GM12878 (cell line): ENCODE data around the gene CNN1. TPM values are rescaled to one million over a fixed set of nuclear protein-coding genes. Genes with fewer than 3 reads are reported as not detected.

Experiments used
- BMI1 ChIP-seq: fragments of 450-650 bp; IDR thresholded peaks from 2 replicates; pipeline ENCODE4 v1.6.1; 2016; ENCODE audit warnings: mild to moderate bottlenecking, moderate library complexity, borderline replicate concordance
- CBFB ChIP-seq: IDR thresholded peaks from 2 replicates; pipeline ENCODE4 v1.6.1; 2016; ENCODE audit warnings: antibody characterized with exemption, low read depth
- CBX3 ChIP-seq: fragments of 200-600 bp; sonication (generic); IDR thresholded peaks from 2 replicates; pipeline ENCODE4 v1.6.1; 2016; ENCODE audit warnings: low read depth, borderline replicate concordance
- FOXM1 ChIP-seq: IDR thresholded peaks from 2 replicates; pipeline ENCODE4 v1.6.1; 2012; ENCODE audit warnings: low read depth, mild to moderate bottlenecking, inconsistent platforms, low read length, moderate library complexity
- KAT2A ChIP-seq: conservative IDR thresholded peaks from 2 replicates; pipeline ENCODE4 v1.6.1; 2011; ENCODE audit warnings: low read depth, low read length; ENCODE audit not compliant: control insufficient read depth
- NRF1 ChIP-seq: conservative IDR thresholded peaks from 2 replicates; pipeline ENCODE4 v1.6.1; 2011; ENCODE audit warnings: mild to moderate bottlenecking, low read depth, low read length, improper control_type of control experiment
- SREBF2 ChIP-seq: IDR thresholded peaks from 2 replicates; pipeline ENCODE4 v1.6.1; 2012; ENCODE audit warnings: mild to moderate bottlenecking, low read length
- YBX1 ChIP-seq: fragments of 450-650 bp; IDR thresholded peaks from 2 replicates; pipeline ENCODE4 v1.6.1; 2016; ENCODE audit warnings: antibody characterized with exemption
- polyA plus RNA-seq, 11 experiments: library from polyadenylated mRNA; depleted of rRNA in 4 of 11; unstranded in 6 of 11; stranded (reverse) in 5 of 11; fragments of >200 nt; fragmentation: Nextera tagmentation in 4 of 11; fragmentation: Illumina TruSeq in 1 of 11; extraction: Ambion mirVana in 4 of 11; extraction: Trizol in 1 of 11; gene quantifications; 1 replicate in 1 of 11; 2 replicates in 10 of 11; pipeline versions ENCODE4 v1.2.1 to v1.2.3, GENCODE V29; 2011 to 2016; ENCODE audit warnings: inconsistent platforms in 2 of 11, missing spikeins in 2 of 11, low read depth in 1 of 11
- total RNA-seq, 4 experiments: library from RNA; depleted of rRNA in 3 of 4; stranded (reverse); fragments of >200 nt in 3 of 4; fragmentation: Illumina TruSeq in 1 of 4; extraction: Trizol in 1 of 4; gene quantifications; 2 replicates each; pipeline versions ENCODE4 v1.2.1 to v1.2.3, GENCODE V29; 2013 to 2021
- TF ChIP-seq, protein P1 (sequence below): fragments of 450-650 bp; formaldehyde crosslinking; IDR thresholded peaks from 2 replicates; pipeline ENCODE4 v1.4.0; 2020; ENCODE audit warnings: mild to moderate bottlenecking, moderate library complexity
- TF ChIP-seq, protein P2 (sequence below): fragments of 450-650 bp; IDR thresholded peaks from 2 replicates; pipeline ENCODE4 v1.6.1; 2017; ENCODE audit warnings: low read depth, mild to moderate bottlenecking, moderate library complexity
- TF ChIP-seq, protein P3 (sequence below): fragments of 450-650 bp; conservative IDR thresholded peaks from 2 replicates; pipeline ENCODE4 v1.6.1; 2017; ENCODE audit warnings: mild to moderate bottlenecking, moderate library complexity
- TF ChIP-seq, protein P4 (sequence below): IDR thresholded peaks from 2 replicates; pipeline ENCODE4 v1.6.1; 2011; ENCODE audit warnings: borderline replicate concordance, low read depth, mild to moderate bottlenecking, moderate library complexity, low read length; ENCODE audit not compliant: insufficient read depth, poor library complexity, severe bottlenecking
- TF ChIP-seq, protein P5 (sequence below): IDR thresholded peaks from 2 replicates; pipeline ENCODE4 v1.6.1; 2012; ENCODE audit warnings: low read depth, low read length, improper control_type of control experiment
- TF ChIP-seq, protein P6 (sequence below): fragments of 450-650 bp; IDR thresholded peaks from 2 replicates; pipeline ENCODE4 v1.6.1; 2018; ENCODE audit warnings: borderline replicate concordance, mild to moderate bottlenecking; ENCODE audit not compliant: partially characterized antibody

CNN1 gene
- total and polyA plus RNA-seq, 10 of the 15 experiments (the other 5 are each of a cell fraction or from before 2014, with no cell fraction given) = 0.03 to 0.58 (median 0.22) TPM; not detected in 1

DNA sequence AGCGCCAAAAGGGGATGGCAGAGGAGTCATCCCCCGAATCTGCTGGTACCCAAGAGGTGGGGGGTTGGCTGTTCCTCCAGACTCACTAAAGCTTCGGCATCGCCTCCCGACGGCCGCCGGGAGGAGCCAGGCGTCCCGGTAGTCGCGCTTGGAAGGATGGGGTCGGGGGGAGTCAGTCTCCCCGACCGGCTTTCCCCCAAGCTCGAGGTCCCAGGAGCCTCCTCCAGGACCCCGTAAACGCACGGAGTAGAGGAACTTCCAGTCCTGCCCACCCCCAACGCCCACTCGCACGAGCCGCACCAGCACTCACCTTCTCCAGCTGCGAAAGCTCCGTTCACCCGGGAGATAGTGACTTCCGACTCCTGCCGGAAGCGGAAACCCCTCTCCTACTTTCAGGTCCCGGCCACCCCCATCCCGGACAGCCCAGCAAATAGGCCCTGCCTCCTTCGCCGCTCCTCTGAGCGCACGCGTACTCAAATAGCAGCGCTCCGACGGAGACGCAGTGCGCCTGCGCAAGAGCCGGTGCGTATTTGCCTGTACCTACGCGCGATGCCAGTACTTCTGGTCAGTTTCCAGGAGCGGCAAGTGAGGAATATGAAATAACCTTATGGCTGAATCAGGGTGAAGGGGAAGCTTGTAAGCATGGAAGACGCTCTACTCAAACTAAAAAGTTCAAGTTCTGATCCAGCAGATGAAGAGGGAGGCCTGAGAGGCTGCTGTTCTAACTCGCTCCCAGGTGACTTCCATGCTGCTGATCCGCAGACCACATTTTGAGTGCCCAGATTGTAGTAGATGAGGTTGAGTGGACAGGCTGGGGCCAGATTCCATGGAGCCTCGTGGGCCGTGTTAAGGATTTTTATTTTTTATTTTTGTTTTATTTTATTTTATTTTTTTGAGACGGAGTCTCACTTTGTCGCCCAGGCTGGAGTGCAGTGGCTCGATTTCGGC lies 20.5 kb downstream of the CNN1 start, which contains the start of gene ELOF1 (continued):
- TF ChIP-seq SREBF2 (peak; percentile 58; the same call in 1 of the 2 replicates), FOXM1 (no peak), YBX1 (no peak), NRF1 (peak; percentile 93), BMI1 (no peak), CBX3 (no peak), CBFB (peak; percentile 38; the same call in 1 of the 2 replicates), KAT2A (no peak)
- TF ChIP-seq, protein P1, sequence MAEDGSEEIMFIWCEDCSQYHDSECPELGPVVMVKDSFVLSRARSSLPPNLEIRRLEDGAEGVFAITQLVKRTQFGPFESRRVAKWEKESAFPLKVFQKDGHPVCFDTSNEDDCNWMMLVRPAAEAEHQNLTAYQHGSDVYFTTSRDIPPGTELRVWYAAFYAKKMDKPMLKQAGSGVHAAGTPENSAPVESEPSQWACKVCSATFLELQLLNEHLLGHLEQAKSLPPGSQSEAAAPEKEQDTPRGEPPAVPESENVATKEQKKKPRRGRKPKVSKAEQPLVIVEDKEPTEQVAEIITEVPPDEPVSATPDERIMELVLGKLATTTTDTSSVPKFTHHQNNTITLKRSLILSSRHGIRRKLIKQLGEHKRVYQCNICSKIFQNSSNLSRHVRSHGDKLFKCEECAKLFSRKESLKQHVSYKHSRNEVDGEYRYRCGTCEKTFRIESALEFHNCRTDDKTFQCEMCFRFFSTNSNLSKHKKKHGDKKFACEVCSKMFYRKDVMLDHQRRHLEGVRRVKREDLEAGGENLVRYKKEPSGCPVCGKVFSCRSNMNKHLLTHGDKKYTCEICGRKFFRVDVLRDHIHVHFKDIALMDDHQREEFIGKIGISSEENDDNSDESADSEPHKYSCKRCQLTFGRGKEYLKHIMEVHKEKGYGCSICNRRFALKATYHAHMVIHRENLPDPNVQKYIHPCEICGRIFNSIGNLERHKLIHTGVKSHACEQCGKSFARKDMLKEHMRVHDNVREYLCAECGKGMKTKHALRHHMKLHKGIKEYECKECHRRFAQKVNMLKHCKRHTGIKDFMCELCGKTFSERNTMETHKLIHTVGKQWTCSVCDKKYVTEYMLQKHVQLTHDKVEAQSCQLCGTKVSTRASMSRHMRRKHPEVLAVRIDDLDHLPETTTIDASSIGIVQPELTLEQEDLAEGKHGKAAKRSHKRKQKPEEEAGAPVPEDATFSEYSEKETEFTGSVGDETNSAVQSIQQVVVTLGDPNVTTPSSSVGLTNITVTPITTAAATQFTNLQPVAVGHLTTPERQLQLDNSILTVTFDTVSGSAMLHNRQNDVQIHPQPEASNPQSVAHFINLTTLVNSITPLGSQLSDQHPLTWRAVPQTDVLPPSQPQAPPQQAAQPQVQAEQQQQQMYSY = no peak
- TF ChIP-seq, protein P2, sequence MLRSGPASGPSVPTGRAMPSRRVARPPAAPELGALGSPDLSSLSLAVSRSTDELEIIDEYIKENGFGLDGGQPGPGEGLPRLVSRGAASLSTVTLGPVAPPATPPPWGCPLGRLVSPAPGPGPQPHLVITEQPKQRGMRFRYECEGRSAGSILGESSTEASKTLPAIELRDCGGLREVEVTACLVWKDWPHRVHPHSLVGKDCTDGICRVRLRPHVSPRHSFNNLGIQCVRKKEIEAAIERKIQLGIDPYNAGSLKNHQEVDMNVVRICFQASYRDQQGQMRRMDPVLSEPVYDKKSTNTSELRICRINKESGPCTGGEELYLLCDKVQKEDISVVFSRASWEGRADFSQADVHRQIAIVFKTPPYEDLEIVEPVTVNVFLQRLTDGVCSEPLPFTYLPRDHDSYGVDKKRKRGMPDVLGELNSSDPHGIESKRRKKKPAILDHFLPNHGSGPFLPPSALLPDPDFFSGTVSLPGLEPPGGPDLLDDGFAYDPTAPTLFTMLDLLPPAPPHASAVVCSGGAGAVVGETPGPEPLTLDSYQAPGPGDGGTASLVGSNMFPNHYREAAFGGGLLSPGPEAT = peak; percentile 54; the same call in 1 of the 2 replicates
- TF ChIP-seq, protein P3, sequence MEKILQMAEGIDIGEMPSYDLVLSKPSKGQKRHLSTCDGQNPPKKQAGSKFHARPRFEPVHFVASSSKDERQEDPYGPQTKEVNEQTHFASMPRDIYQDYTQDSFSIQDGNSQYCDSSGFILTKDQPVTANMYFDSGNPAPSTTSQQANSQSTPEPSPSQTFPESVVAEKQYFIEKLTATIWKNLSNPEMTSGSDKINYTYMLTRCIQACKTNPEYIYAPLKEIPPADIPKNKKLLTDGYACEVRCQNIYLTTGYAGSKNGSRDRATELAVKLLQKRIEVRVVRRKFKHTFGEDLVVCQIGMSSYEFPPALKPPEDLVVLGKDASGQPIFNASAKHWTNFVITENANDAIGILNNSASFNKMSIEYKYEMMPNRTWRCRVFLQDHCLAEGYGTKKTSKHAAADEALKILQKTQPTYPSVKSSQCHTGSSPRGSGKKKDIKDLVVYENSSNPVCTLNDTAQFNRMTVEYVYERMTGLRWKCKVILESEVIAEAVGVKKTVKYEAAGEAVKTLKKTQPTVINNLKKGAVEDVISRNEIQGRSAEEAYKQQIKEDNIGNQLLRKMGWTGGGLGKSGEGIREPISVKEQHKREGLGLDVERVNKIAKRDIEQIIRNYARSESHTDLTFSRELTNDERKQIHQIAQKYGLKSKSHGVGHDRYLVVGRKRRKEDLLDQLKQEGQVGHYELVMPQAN = peak; percentile 89
- TF ChIP-seq, protein P4, sequence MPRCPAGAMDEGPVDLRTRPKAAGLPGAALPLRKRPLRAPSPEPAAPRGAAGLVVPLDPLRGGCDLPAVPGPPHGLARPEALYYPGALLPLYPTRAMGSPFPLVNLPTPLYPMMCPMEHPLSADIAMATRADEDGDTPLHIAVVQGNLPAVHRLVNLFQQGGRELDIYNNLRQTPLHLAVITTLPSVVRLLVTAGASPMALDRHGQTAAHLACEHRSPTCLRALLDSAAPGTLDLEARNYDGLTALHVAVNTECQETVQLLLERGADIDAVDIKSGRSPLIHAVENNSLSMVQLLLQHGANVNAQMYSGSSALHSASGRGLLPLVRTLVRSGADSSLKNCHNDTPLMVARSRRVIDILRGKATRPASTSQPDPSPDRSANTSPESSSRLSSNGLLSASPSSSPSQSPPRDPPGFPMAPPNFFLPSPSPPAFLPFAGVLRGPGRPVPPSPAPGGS = no peak
- TF ChIP-seq, protein P5, sequence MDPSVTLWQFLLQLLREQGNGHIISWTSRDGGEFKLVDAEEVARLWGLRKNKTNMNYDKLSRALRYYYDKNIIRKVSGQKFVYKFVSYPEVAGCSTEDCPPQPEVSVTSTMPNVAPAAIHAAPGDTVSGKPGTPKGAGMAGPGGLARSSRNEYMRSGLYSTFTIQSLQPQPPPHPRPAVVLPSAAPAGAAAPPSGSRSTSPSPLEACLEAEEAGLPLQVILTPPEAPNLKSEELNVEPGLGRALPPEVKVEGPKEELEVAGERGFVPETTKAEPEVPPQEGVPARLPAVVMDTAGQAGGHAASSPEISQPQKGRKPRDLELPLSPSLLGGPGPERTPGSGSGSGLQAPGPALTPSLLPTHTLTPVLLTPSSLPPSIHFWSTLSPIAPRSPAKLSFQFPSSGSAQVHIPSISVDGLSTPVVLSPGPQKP = peak; percentile 78
- TF ChIP-seq, protein P6, sequence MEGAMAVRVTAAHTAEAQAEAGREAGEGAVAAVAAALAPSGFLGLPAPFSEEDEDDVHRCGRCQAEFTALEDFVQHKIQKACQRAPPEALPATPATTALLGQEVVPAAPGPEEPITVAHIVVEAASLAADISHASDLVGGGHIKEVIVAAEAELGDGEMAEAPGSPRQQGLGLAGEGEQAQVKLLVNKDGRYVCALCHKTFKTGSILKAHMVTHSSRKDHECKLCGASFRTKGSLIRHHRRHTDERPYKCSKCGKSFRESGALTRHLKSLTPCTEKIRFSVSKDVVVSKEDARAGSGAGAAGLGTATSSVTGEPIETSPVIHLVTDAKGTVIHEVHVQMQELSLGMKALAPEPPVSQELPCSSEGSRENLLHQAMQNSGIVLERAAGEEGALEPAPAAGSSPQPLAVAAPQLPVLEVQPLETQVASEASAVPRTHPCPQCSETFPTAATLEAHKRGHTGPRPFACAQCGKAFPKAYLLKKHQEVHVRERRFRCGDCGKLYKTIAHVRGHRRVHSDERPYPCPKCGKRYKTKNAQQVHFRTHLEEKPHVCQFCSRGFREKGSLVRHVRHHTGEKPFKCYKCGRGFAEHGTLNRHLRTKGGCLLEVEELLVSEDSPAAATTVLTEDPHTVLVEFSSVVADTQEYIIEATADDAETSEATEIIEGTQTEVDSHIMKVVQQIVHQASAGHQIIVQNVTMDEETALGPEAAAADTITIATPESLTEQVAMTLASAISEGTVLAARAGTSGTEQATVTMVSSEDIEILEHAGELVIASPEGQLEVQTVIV = peak; percentile 24
